Panc1 (cell line): Measurements from ENCODE around the gene RPUSD1.
"Not testable (repeated sequence)": the region's sequence is repeated elsewhere in the genome, so short reads cannot be mapped to it uniquely, and the experiment has no call there.

Experiments
- CTCF ChIP-seq: fragments of 450-650 bp; IDR thresholded peaks from 2 replicates; pipeline ENCODE4 v1.5.1; 2017; ENCODE audit warnings: mild to moderate bottlenecking
- POLR2AphosphoS5 ChIP-seq: IDR thresholded peaks from 2 replicates; pipeline ENCODE4 v1.6.1; 2012; ENCODE audit warnings: mild to moderate bottlenecking, low read depth, low read length, moderate library complexity

- not testable (repeated sequence) for TF ChIP-seq CTCF, POLR2AphosphoS5
These were observed 34.0 kb downstream of the RPUSD1 start for GRCh38 chr16:754121-754607.
